A549 (cell line): ENCODE data around the gene AURKA. TPM values are rescaled to one million over a fixed set of nuclear protein-coding genes. Genes with fewer than 3 reads are reported as not detected.

Experiments used
- ATAC-seq, 2 experiments: fragments of 200-7000 bp in 1 of 2; fragments of >200 bp in 1 of 2; cut with Nextera tagmentation in 1 of 2; cut with Tn5 transposase in 1 of 2; 3 replicates each; pipeline versions ENCODE4 v1.8.0 to v1.9.1; 2018 to 2020; ENCODE audit warnings: mild to moderate bottlenecking in 1 of 2, moderate library complexity in 1 of 2
- CTCF ChIA-PET: fragments of 300-600 bp; sonication (Branson Sonifier 250); formaldehyde crosslinking; extraction: SDS; loops from one replicate; lab custom pipeline; 2021; ENCODE audit warnings: antibody characterized with exemption, inconsistent platforms; lab: Yijun Ruan, JAX
- POLR2A ChIA-PET: fragments of 350-600 bp; formaldehyde crosslinking; extraction: SDS; loops from one replicate; lab custom pipeline; 2021; ENCODE audit warnings: antibody characterized with exemption, inconsistent platforms; lab: Yijun Ruan, JAX
- DNase-seq, 2 experiments: peaks; one replicate each; pipeline versions ENCODE4 v3.0.0 to v3.0.0-alpha.2; 2011 to 2016; ENCODE audit warnings: low read depth in 1 of 2, low spot score in 1 of 2
- FAIRE-seq: peaks from 2 replicates; lab custom pipeline; 2011; peaks lifted over from hg19 to GRCh38; lab: Jason Lieb, UNC
- H3K27ac ChIP-seq, 2 experiments: fragments of >200 bp; sonication (Bioruptor Twin); formaldehyde crosslinking; 3 replicates each; pipeline ENCODE4 v1.5.1; 2016 to 2017
- H3K4me1 ChIP-seq: fragments of >200 bp; sonication (Bioruptor Twin); formaldehyde crosslinking; 3 replicates; pipeline ENCODE4 v1.6.1; 2016
- H3K4me2 ChIP-seq: fragments of >200 bp; sonication (Bioruptor Twin); formaldehyde crosslinking; 3 replicates; pipeline ENCODE4 v1.6.1; 2016
- H3K4me3 ChIP-seq: fragments of >200 bp; sonication (Bioruptor Twin); formaldehyde crosslinking; 3 replicates; pipeline ENCODE4 v1.5.1; 2016
- H3K9me3 ChIP-seq: fragments of >200 bp; sonication (Bioruptor Twin); formaldehyde crosslinking; 3 replicates; pipeline ENCODE4 v1.6.1; 2016
- CBX8 ChIP-seq: fragments of 200-600 bp; sonication (generic); IDR thresholded peaks from 2 replicates; pipeline ENCODE4 v1.6.1; 2016
- FOSL2 ChIP-seq, 2 experiments: fragments of 450-650 bp in 1 of 2; fragments of >200 bp in 1 of 2; sonication (Bioruptor Twin) in 1 of 2; formaldehyde crosslinking; IDR thresholded peaks; 2 replicates each; pipeline versions ENCODE4 v1.5.0 to v1.6.1; 2016 to 2020; ENCODE audit warnings: mild to moderate bottlenecking in 1 of 2, moderate library complexity in 1 of 2
- GATA3 ChIP-seq: IDR thresholded peaks from 2 replicates; pipeline ENCODE4 v1.6.1; 2012; ENCODE audit warnings: borderline replicate concordance
- HES2 ChIP-seq: fragments of >200 bp; sonication (Bioruptor Twin); formaldehyde crosslinking; IDR thresholded peaks from 2 replicates; pipeline ENCODE4 v1.6.1; 2016
- HOXA7 ChIP-seq: fragments of 250-450 bp; sonication (Bioruptor Pico); IDR thresholded peaks from 2 replicates; pipeline ENCODE4 v1.5.0; 2020; ENCODE audit warnings: mild to moderate bottlenecking, moderate library complexity
- JUN ChIP-seq, 2 experiments: fragments of >200 bp; sonication (Bioruptor Twin); formaldehyde crosslinking; IDR thresholded peaks; 2 replicates in 1 of 2; 3 replicates in 1 of 2; pipeline ENCODE4 v1.6.1; 2016 to 2017
- JUNB ChIP-seq: fragments of >200 bp; sonication (Bioruptor Twin); formaldehyde crosslinking; IDR thresholded peaks from 2 replicates; pipeline ENCODE4 v1.6.1; 2016
- KDM5A ChIP-seq: fragments of 200-600 bp; sonication (generic); IDR thresholded peaks from 2 replicates; pipeline ENCODE4 v1.6.1; 2016; ENCODE audit warnings: antibody characterized with exemption, mild to moderate bottlenecking
- MAX ChIP-seq: IDR thresholded peaks from 2 replicates; pipeline ENCODE4 v1.6.1; 2012
- MAZ ChIP-seq: fragments of 150-350 bp; IDR thresholded peaks from 2 replicates; pipeline ENCODE4 v1.6.1; 2014; ENCODE audit warnings: antibody characterized with exemption, low read depth, low read length, borderline replicate concordance
- MYC ChIP-seq: IDR thresholded peaks from 2 replicates; pipeline ENCODE4 v1.6.1; 2012; ENCODE audit warnings: mild to moderate bottlenecking, inconsistent platforms, low read length, improper control_type of control experiment, borderline replicate concordance
- NFE2L2 ChIP-seq: fragments of 150-350 bp; conservative IDR thresholded peaks from 2 replicates; pipeline ENCODE4 v1.6.1; 2014; ENCODE audit warnings: low read length
- PHF8 ChIP-seq: fragments of 200-600 bp; sonication (generic); IDR thresholded peaks from 2 replicates; pipeline ENCODE4 v1.6.1; 2016; ENCODE audit warnings: low read depth, mild to moderate bottlenecking, antibody characterized with exemption, moderate library complexity, borderline replicate concordance
- RCOR1 ChIP-seq: fragments of 150-350 bp; IDR thresholded peaks from 2 replicates; pipeline ENCODE4 v1.6.1; 2014; ENCODE audit warnings: antibody characterized with exemption, low read length, low read depth
- RNF2 ChIP-seq: fragments of 200-600 bp; sonication (generic); IDR thresholded peaks from 2 replicates; pipeline ENCODE4 v1.6.1; 2016; ENCODE audit warnings: low read depth, mild to moderate bottlenecking, antibody characterized with exemption, moderate library complexity, borderline replicate concordance
- ZNF302 ChIP-seq: fragments of 250-450 bp; sonication (Bioruptor Pico); IDR thresholded peaks from 2 replicates; pipeline ENCODE4 v1.9.0; 2021; ENCODE audit warnings: inconsistent platforms, mild to moderate bottlenecking, moderate library complexity
- WGBS: methylation state at CpG from one replicate; pipeline ENCODE4 v1.1.6; 2017; ENCODE audit errors: missing lambda C conversion rate; 5-methylcytosine and 5-hydroxymethylcytosine counted together
- polyA plus RNA-seq, 4 experiments: library from polyadenylated mRNA; depleted of rRNA in 3 of 4; stranded (reverse); fragments of >200 nt; fragmentation: RNase III in 1 of 4; extraction: RNeasy Plus Mini Kit Qiagen cat#74134 plus additional on column Dnase treatment in 1 of 4; gene quantifications; 2 replicates in 3 of 4; 3 replicates in 1 of 4; pipeline ENCODE4 v1.2.3, GENCODE V29; 2011 to 2017
- TF ChIP-seq, protein P1 (sequence below): IDR thresholded peaks from 2 replicates; pipeline ENCODE4 v1.6.1; 2012
- TF ChIP-seq, protein P2 (sequence below): fragments of 200-600 bp; sonication (generic); IDR thresholded peaks from 2 replicates; pipeline ENCODE4 v1.6.1; 2016; ENCODE audit warnings: antibody characterized with exemption, mild to moderate bottlenecking, moderate library complexity

Gene AURKA
- polyA plus RNA-seq, 2 of the 4 experiments (the other 2 are of a cell fraction): 117 to 123 TPM

DNA sequence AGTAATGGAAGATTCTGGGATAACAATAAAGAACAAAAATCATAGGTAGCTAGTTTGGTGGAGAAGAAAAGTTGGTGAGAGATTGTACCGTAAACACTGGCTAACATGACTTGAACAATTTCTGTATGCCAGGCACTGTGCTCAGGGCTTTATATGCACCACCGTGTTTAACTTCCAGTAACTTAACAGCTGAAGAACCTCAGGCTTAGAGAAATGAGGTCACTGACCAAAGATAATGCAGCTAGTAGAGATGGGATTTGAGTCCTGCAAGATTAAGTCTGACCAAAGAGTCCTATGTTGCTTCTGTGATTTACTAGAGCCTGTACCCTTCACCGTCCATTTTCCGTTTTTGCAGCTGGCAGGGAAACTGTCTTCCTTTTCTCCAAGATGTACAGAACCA lies 3.2 kb upstream of the AURKA start:
- TF ChIP-seq HES2 (no peak), MAX (no peak), JUNB (no peak), NFE2L2 (no peak), HOXA7 (CRISPR knock-in tag) (no peak), CBX8 (no peak)
- TF ChIP-seq, protein P1, sequence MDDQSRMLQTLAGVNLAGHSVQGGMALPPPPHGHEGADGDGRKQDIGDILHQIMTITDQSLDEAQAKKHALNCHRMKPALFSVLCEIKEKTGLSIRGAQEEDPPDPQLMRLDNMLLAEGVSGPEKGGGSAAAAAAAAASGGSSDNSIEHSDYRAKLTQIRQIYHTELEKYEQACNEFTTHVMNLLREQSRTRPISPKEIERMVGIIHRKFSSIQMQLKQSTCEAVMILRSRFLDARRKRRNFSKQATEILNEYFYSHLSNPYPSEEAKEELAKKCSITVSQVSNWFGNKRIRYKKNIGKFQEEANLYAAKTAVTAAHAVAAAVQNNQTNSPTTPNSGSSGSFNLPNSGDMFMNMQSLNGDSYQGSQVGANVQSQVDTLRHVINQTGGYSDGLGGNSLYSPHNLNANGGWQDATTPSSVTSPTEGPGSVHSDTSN: no peak
- peaks cover 17% of the 10 kb centered on the region for H3K4me1 ChIP-seq
- H3K4me2 ChIP-seq: no peak overlapping the region
- DNase-seq: no peak
- no peak overlapping the region for H3K27ac ChIP-seq
- no peak overlapping the region for H3K4me3 ChIP-seq
- no peak for ATAC-seq
- 88% methylated on average over 4 of the region's 4 CpGs for WGBS
- ChIA-PET POLR2A (no interaction called here), CTCF (interaction anchor here (0.9 to 2.2 kb wide), 4 partner anchors 12 to 55 kb away, joined by 3 to 7 read pairs (median 4); no protein-coding TSS in a partner anchor)
- no peaks in the 10 kb centered on the region for H3K9me3 ChIP-seq
- FAIRE-seq: no peak

DNA sequence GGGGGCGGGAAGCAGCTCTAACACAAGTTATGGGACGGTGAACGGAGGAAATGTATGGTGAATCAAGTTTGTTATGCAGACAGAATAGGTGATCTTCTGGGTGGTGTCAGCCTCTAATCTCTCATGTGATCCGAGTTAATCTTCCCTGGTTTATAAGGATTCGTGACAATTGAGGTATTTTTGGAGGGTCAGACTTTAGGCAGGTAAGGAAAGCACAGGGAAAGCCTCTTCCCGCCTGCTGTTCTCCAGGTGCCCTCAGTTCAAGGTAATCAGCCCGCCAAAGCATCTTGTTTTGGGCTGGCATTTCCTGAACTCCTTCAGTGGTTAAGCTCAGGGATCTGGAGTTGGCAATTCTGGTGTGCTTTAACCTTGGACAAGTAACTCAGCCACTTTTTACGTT lies 1.6 kb upstream of the AURKA start:
- H3K4me1 ChIP-seq: peaks cover 24% of the 10 kb centered on the region
- POLR2A ChIA-PET: no interaction called here

DNA sequence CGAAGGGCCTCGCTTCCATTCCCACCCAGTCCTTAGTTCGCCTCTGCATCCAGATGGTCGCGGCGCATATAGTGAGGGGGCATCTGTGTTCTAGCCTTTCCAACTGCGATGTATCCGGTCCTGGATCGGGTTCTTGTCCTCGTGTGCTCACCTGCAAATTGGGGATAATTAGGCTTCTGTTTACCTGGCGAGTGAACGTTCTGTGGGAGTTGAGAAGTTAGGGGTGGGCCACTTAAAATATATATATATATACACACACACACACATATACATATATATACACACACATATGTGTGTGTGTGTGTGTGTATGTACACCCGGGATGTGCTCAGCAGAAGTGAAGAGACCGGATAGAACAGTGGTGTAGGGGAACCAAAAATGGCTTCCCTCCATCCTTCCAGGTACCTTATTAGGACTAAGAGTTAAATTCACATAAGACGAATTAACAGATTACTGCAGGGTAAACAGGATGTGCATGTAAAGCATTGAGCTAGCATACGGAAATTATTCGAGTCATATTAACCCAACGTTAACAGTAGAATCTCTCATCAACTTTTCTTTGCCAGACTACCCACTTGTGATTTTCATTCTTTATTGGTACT lies 967 bp upstream of the AURKA start:
- 5% methylated on average over 18 of the region's 18 CpGs for WGBS
- FAIRE-seq: no peak
- peak overlapping the region; percentile 85 for H3K4me3 ChIP-seq
- H3K4me1 ChIP-seq: peaks cover 24% of the 10 kb centered on the region
- ATAC-seq: no peak
- H3K4me2 ChIP-seq: peak overlapping the region; percentile 83
- H3K9me3 ChIP-seq: no peaks in the 10 kb centered on the region
- TF ChIP-seq PHF8: no peak; the same call in 1 of the 2 replicates
- TF ChIP-seq KDM5A: 0 out of 2 replicates have a peak, but pooled peaks have one; percentile 32
- TF ChIP-seq, protein P2, sequence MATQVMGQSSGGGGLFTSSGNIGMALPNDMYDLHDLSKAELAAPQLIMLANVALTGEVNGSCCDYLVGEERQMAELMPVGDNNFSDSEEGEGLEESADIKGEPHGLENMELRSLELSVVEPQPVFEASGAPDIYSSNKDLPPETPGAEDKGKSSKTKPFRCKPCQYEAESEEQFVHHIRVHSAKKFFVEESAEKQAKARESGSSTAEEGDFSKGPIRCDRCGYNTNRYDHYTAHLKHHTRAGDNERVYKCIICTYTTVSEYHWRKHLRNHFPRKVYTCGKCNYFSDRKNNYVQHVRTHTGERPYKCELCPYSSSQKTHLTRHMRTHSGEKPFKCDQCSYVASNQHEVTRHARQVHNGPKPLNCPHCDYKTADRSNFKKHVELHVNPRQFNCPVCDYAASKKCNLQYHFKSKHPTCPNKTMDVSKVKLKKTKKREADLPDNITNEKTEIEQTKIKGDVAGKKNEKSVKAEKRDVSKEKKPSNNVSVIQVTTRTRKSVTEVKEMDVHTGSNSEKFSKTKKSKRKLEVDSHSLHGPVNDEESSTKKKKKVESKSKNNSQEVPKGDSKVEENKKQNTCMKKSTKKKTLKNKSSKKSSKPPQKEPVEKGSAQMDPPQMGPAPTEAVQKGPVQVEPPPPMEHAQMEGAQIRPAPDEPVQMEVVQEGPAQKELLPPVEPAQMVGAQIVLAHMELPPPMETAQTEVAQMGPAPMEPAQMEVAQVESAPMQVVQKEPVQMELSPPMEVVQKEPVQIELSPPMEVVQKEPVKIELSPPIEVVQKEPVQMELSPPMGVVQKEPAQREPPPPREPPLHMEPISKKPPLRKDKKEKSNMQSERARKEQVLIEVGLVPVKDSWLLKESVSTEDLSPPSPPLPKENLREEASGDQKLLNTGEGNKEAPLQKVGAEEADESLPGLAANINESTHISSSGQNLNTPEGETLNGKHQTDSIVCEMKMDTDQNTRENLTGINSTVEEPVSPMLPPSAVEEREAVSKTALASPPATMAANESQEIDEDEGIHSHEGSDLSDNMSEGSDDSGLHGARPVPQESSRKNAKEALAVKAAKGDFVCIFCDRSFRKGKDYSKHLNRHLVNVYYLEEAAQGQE: no peak
- no peak for TF ChIP-seq GATA3
- TF ChIP-seq ZNF302 (CRISPR knock-in tag): no peak
- 0 out of 5 replicates have a peak, but pooled peaks of 1 of the 2 experiments have one; percentile 22 for TF ChIP-seq JUN (IDR thresholded peaks at IDR 0.05)
- DNase-seq: peak in 1 of 2 experiments; percentile 7
- CTCF ChIA-PET: interaction anchor here (0.6 to 2.5 kb wide), 4 partner anchors 8 to 157 kb away, joined by 3 to 6 read pairs (median 4); no protein-coding TSS in a partner anchor
- peak overlapping the region; percentile 85 to 96 for H3K27ac ChIP-seq
- POLR2A ChIA-PET: interaction anchor here (0.9 to 2.0 kb wide), 3 partner anchors 19 to 191 kb away, joined by 3 to 16 read pairs (median 9); partner anchors contain the start of gene FAM210B

More for the DNA sequence above, 1.6 kb upstream of the AURKA start:
- peak overlapping the region; percentile 85 for H3K4me3 ChIP-seq
- FAIRE-seq: no peak
- ATAC-seq: no peak
- 76% methylated on average over 8 of the region's 8 CpGs for WGBS
- no peak for DNase-seq
- H3K4me2 ChIP-seq: peak overlapping the region; percentile 83
- H3K27ac ChIP-seq: peak overlapping the region; percentile 85 to 96
- CTCF ChIA-PET: interaction anchor here (0.6 to 2.5 kb wide), 2 partner anchors 13 to 19 kb away, joined by 3 to 6 read pairs; no protein-coding TSS in a partner anchor
- no peaks in the 10 kb centered on the region for H3K9me3 ChIP-seq
- TF ChIP-seq FOSL2 (IDR thresholded peaks at IDR 0.05) (no peak), FOSL2 (CRISPR knock-in tag; IDR thresholded peaks at IDR 0.05) (no peak), RCOR1 (no peak), MYC (no peak), RNF2 (no peak), MAZ (no peak)
- TF ChIP-seq, protein P1: no peak
